HepG2 (cell line): ENCODE results near the gene DNMBP. TPM values are rescaled to one million over a fixed set of nuclear protein-coding genes. Genes with fewer than 3 reads are reported as not detected.

ENCODE experiments used
- ATAC-seq: fragments of 200-7000 bp; cut with Tn5 transposase; 3 replicates; pipeline ENCODE4 v1.9.1; 2020; ENCODE audit warnings: mild to moderate bottlenecking, moderate library complexity
- BruUV-seq: library from RNA; stranded (reverse); fragments of 400-500 nt; replicated peaks from 2 replicates; lab custom pipeline; 2021; lab: Mats Ljungman, UMichigan
- CTCF ChIA-PET: fragments of 300-600 bp; formaldehyde crosslinking; extraction: SDS; loops from one replicate; lab custom pipeline; 2021; ENCODE audit warnings: low total read pairs, inconsistent platforms, low intra/inter-chr PET ratio; lab: Yijun Ruan, JAX
- POLR2A ChIA-PET: fragments of 350-600 bp; sonication (Branson Sonifier 250); formaldehyde crosslinking; loops from one replicate; lab custom pipeline; 2020; ENCODE audit warnings: antibody characterized with exemption, inconsistent platforms; lab: Yijun Ruan, JAX
- DNase-seq: peaks from one replicate; pipeline ENCODE4 v3.0.0-alpha.2; 2015; ENCODE audit warnings: low spot score
- FAIRE-seq: peaks from 3 replicates; lab custom pipeline; 2011; peaks lifted over from hg19 to GRCh38; lab: Jason Lieb, UNC
- H2AFZ ChIP-seq: one replicate; pipeline ENCODE4 v1.6.1; 2011; ENCODE audit warnings: low read length, inconsistent platforms
- H3K27ac ChIP-seq: fragments of 300-600 bp; 3 replicates; pipeline ENCODE4 v1.8.0; 2011; ENCODE audit warnings: mixed run types, mild to moderate bottlenecking, mixed read lengths, low read length, inconsistent platforms; ENCODE audit not compliant: insufficient read depth; ENCODE audit errors: extremely low read length
- H3K27me3 ChIP-seq, 2 experiments: fragments of 200-600 bp in 1 of 2; 2 replicates in 1 of 2; 3 replicates in 1 of 2; pipeline versions ENCODE4 v1.6.0 to v1.8.0; 2011; ENCODE audit warnings: low read length in 2 of 2, mild to moderate bottlenecking in 2 of 2, moderate library complexity in 2 of 2, inconsistent platforms in 1 of 2; ENCODE audit not compliant: insufficient read depth in 2 of 2, control insufficient read depth in 1 of 2
- H3K36me3 ChIP-seq, 2 experiments: fragments of 200-600 bp in 1 of 2; replicated peaks in 1 of 2; 2 replicates in 1 of 2; 3 replicates in 1 of 2; pipeline versions ENCODE4 v1.5.1 to v1.8.0; 2011; ENCODE audit warnings: low read length in 2 of 2, inconsistent platforms in 1 of 2; ENCODE audit not compliant: insufficient read depth in 2 of 2, control insufficient read depth in 1 of 2
- H3K4me1 ChIP-seq: 2 replicates; pipeline ENCODE4 v1.5.1; 2012; ENCODE audit warnings: low read length, inconsistent platforms; ENCODE audit not compliant: insufficient read depth
- H3K4me2 ChIP-seq: 2 replicates; pipeline ENCODE4 v1.6.0; 2011; ENCODE audit warnings: low read depth, low read length, inconsistent platforms
- H3K4me3 ChIP-seq, 3 experiments: fragments of 200-600 bp in 1 of 3; sonication (generic), shearing (Covaris generic) in 1 of 3; replicated peaks in 1 of 3; 2 replicates each; pipeline ENCODE4 v1.5.1; 2011 to 2016; ENCODE audit warnings: low read length in 3 of 3, inconsistent platforms in 2 of 3, low read depth in 2 of 3, mild to moderate bottlenecking in 2 of 3, control low read depth in 1 of 3, mixed read lengths in 1 of 3; ENCODE audit not compliant: insufficient read depth in 1 of 3
- H3K79me2 ChIP-seq: one replicate; pipeline ENCODE4 v1.6.1; 2011; ENCODE audit warnings: low read length, inconsistent platforms; ENCODE audit not compliant: insufficient read depth
- H3K9ac ChIP-seq: 2 replicates; pipeline ENCODE4 v1.6.0; 2011; ENCODE audit warnings: mild to moderate bottlenecking, low read depth, low read length, inconsistent platforms; ENCODE audit not compliant: insufficient read depth
- H3K9me3 ChIP-seq: 2 replicates; pipeline ENCODE4 v1.5.1; 2012; ENCODE audit warnings: mild to moderate bottlenecking, low read length
- H4K20me1 ChIP-seq: 2 replicates; pipeline ENCODE4 v1.6.0; 2011; ENCODE audit warnings: inconsistent platforms, mild to moderate bottlenecking, low read length, moderate library complexity; ENCODE audit not compliant: insufficient read depth
- DNMT3B ChIP-seq: conservative IDR thresholded peaks from 2 replicates; pipeline ENCODE4 v1.6.1; 2016; ENCODE audit warnings: missing biosample characterization, control low read depth
- FIP1L1 ChIP-seq: fragments of 200-400 bp; formaldehyde crosslinking; IDR thresholded peaks from 2 replicates; pipeline ENCODE4 v1.6.1; 2018; ENCODE audit warnings: low read depth, mild to moderate bottlenecking, low read length, moderate library complexity, borderline replicate concordance; ENCODE audit not compliant: insufficient read depth
- HNRNPUL1 ChIP-seq: fragments of 200-400 bp; formaldehyde crosslinking; IDR thresholded peaks from 2 replicates; pipeline ENCODE4 v1.6.1; 2017; ENCODE audit warnings: low read depth, mild to moderate bottlenecking, low read length, moderate library complexity
- ISL2 ChIP-seq: sonication (generic); formaldehyde crosslinking; IDR thresholded peaks from 2 replicates; pipeline ENCODE4 v1.5.0; 2020; ENCODE audit warnings: missing genetic modification reagents
- KMT2B ChIP-seq: IDR thresholded peaks from 2 replicates; pipeline ENCODE4 v1.6.1; 2016; ENCODE audit warnings: missing genetic modification reagents, missing compliant biosample characterization
- MAFF ChIP-seq: IDR thresholded peaks from 2 replicates; pipeline ENCODE4 v1.6.1; 2011; ENCODE audit warnings: low read depth, low read length, improper control_type of control experiment
- NFRKB ChIP-seq: fragments of 450-650 bp; IDR thresholded peaks from 2 replicates; pipeline ENCODE4 v1.6.1; 2017
- PAX8 ChIP-seq: sonication (generic); formaldehyde crosslinking; IDR thresholded peaks from 2 replicates; pipeline ENCODE4 v1.8.0; 2022; ENCODE audit warnings: mild to moderate bottlenecking, missing genetic modification reagents, borderline replicate concordance
- PHF20 ChIP-seq: sonication (generic); formaldehyde crosslinking; IDR thresholded peaks from 2 replicates; pipeline ENCODE4 v1.5.0; 2020; ENCODE audit warnings: mild to moderate bottlenecking, missing genetic modification reagents
- REL ChIP-seq: sonication (generic); formaldehyde crosslinking; conservative IDR thresholded peaks from 2 replicates; pipeline ENCODE4 v1.8.0; 2022; ENCODE audit warnings: mild to moderate bottlenecking, missing genetic modification reagents, moderate library complexity
- SIX1 ChIP-seq: sonication (generic); formaldehyde crosslinking; IDR thresholded peaks from 2 replicates; pipeline ENCODE4 v1.4.0; 2020; ENCODE audit warnings: missing genetic modification reagents, borderline replicate concordance
- STAG1 ChIP-seq: sonication (generic); formaldehyde crosslinking; IDR thresholded peaks from 2 replicates; pipeline ENCODE4 v1.4.0; 2020; ENCODE audit warnings: missing genetic modification reagents
- ZFP90 ChIP-seq: sonication (generic); formaldehyde crosslinking; IDR thresholded peaks from 2 replicates; pipeline ENCODE4 v1.8.0; 2022; ENCODE audit warnings: missing genetic modification reagents, mild to moderate bottlenecking, inconsistent platforms, borderline replicate concordance
- ZNF30 ChIP-seq: sonication (generic); formaldehyde crosslinking; IDR thresholded peaks from 2 replicates; pipeline ENCODE4 v1.5.0; 2020; ENCODE audit warnings: mild to moderate bottlenecking, missing genetic modification reagents
- ZNF333 ChIP-seq: sonication (generic); formaldehyde crosslinking; IDR thresholded peaks from 2 replicates; pipeline ENCODE4 v1.4.0; 2020; ENCODE audit warnings: mild to moderate bottlenecking, missing genetic modification reagents, borderline replicate concordance
- ZNF468 ChIP-seq: sonication (generic); formaldehyde crosslinking; IDR thresholded peaks from 2 replicates; pipeline ENCODE4 v1.8.0; 2022; ENCODE audit warnings: mild to moderate bottlenecking, moderate library complexity, missing genetic modification reagents
- ZNF660 ChIP-seq: sonication (generic); formaldehyde crosslinking; IDR thresholded peaks from 2 replicates; pipeline ENCODE4 v1.5.1; 2020; ENCODE audit warnings: mild to moderate bottlenecking, low read depth, missing genetic modification reagents, borderline replicate concordance
- ZNF878 ChIP-seq: sonication (generic); formaldehyde crosslinking; IDR thresholded peaks from 2 replicates; pipeline ENCODE4 v1.8.1; 2023; ENCODE audit warnings: mild to moderate bottlenecking, missing genetic modification reagents, moderate library complexity
- WGBS: methylation state at CpG from one replicate; pipeline ENCODE4 v1.1.6; 2017; ENCODE audit warnings: low lambda C conversion rate; 5-methylcytosine and 5-hydroxymethylcytosine counted together
- in situ Hi-C: cut with HindIII; loops from 2 replicates; pipeline ENCODE4 v1.10.0; 2017; ENCODE audit warnings: low pct_unique_long_range_greater_than_20kb; ENCODE audit not compliant: extremely low pct_ligation_motif_present
- intact Hi-C: fragments of 100-400 bp; cut with micrococcal nuclease; formaldehyde crosslinking; loops from one replicate; pipeline ENCODE4 v1.10.0; 2022; ENCODE audit not compliant: unreplicated experiment
- polyA plus RNA-seq, 8 experiments: library from polyadenylated mRNA; depleted of rRNA in 3 of 8; stranded (reverse) in 7 of 8; unstranded in 1 of 8; fragments of >200 nt; fragmentation: Illumina TruSeq in 4 of 8; extraction: Trizol in 4 of 8; gene quantifications; 2 replicates each; pipeline versions ENCODE4 v1.2.1 to v1.2.3, GENCODE V29; 2011 to 2016; ENCODE audit warnings: low read depth in 4 of 8, missing spikeins in 1 of 8, mixed read lengths in 1 of 8; ENCODE audit not compliant: insufficient read depth in 1 of 8
- total RNA-seq, 5 experiments: library from RNA; depleted of rRNA; stranded (reverse); fragments of >200 nt; fragmentation: Illumina TruSeq; extraction: Trizol; gene quantifications; 2 replicates each; pipeline ENCODE4 v1.2.3, GENCODE V29; 2016; ENCODE audit warnings: low read depth in 1 of 5
- TF ChIP-seq, protein P1 (sequence below): sonication (generic); formaldehyde crosslinking; IDR thresholded peaks from 2 replicates; pipeline ENCODE4 v1.8.0; 2022; ENCODE audit warnings: missing genetic modification reagents, mild to moderate bottlenecking, inconsistent platforms, borderline replicate concordance
- TF ChIP-seq, protein P2 (sequence below): sonication (generic); formaldehyde crosslinking; conservative IDR thresholded peaks from 2 replicates; pipeline ENCODE4 v1.4.0; 2020; ENCODE audit warnings: missing genetic modification reagents

DNMBP gene
- total and polyA plus RNA-seq, 2 of the 13 experiments (the other 11 are each of a cell fraction or from before 2014, with no cell fraction given), result 3.6 to 6.3 TPM

DNA sequence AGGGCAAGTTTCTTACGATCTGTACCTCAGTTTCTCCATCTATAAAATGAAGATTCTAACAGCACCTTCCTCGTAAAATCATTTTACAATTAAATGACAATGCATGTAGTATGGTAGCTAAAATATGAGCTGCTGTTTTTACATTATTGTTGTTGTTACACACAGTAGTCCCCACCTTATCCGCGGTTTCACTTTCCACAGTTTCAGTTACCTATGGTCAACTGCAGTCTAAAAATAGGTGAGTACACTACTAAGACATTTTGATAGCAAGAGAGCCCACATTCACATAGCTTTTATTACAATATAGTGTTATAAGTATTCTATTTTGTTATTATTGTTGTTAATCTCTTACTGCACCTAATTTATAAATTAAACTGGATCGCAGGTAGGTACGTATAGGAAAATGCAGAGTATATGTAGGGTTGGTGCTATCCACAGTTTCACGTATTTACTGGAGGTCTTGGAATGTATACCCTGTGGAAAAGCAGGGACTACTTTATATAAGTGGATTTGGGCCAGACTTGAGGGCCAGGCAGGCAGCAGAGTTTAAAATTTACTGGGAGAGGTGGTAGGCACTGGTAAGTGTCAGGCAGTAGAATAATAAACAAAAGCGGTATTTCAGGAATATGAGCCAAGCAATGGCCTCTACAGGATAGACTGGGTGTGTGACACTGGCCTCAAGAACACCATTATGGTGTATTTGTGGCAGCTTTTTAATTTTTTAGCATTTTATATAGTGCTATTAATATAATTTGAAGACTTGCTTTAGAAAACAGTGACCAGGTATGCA is 10.2 kb downstream of the DNMBP start (continued):
- no peak for TF ChIP-seq ZNF333 (CRISPR knock-in tag)
- TF ChIP-seq FIP1L1, result no peak
- no peak for TF ChIP-seq HNRNPUL1
- TF ChIP-seq ZFP90 (CRISPR knock-in tag), result no peak
- no peak for TF ChIP-seq MAFF
- TF ChIP-seq ZNF878, result no peak
- TF ChIP-seq, all 625 proteins: peak for 0

DNA sequence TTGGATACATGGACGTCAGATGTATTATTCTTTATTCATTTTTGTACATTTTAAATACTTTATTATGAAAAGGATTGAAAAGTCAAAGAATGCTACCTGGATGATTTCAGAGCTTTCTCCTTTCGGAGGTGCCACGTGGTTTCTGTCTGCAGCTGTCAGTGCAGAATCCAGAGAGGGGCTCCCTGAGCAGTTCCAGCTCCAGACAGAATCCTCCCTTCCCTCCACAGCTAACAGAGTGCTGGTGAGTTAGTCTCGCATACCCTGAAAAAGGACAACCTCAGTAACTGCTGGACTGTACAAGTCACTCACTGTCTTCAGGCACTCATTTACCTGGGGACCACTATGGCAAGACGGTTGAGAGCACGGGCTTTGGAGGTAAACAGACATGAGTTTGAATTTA is 10.9 kb downstream of the DNMBP start:
- H3K9me3 ChIP-seq, result no peaks in the 10 kb centered on the region
- no peak for ATAC-seq
- H3K79me2 ChIP-seq, result peaks cover 26% of the 10 kb centered on the region
- no peak for DNase-seq
- no peak overlapping the region for H2AFZ ChIP-seq
- H4K20me1 ChIP-seq, result no peaks in the 10 kb centered on the region
- in situ Hi-C loops, result no loop called here
- intact Hi-C loops, result no loop called here
- H3K27ac ChIP-seq, result no peak overlapping the region
- no peak overlapping the region for H3K4me3 ChIP-seq
- H3K4me1 ChIP-seq, result peaks cover 9% of the 10 kb centered on the region
- BruUV-seq, result no TSS peak
- ChIA-PET POLR2A (no interaction called here), CTCF (no interaction called here)
- H3K27me3 ChIP-seq, result no peaks in the 10 kb centered on the region
- H3K9ac ChIP-seq, result no peak overlapping the region
- no peak overlapping the region for H3K4me2 ChIP-seq
- no peak for FAIRE-seq
- H3K36me3 ChIP-seq, result no peaks in the 10 kb centered on the region
- WGBS, result 94% methylated on average over 6 of the region's 6 CpGs
- no peak for TF ChIP-seq KMT2B (CRISPR knock-in tag)
- no peak for TF ChIP-seq REL (CRISPR knock-in tag)
- no peak for TF ChIP-seq ISL2 (CRISPR knock-in tag)
- no peak for TF ChIP-seq ZNF660 (CRISPR knock-in tag)
- TF ChIP-seq SIX1 (CRISPR knock-in tag), result no peak
- no peak for TF ChIP-seq PHF20 (CRISPR knock-in tag)
- TF ChIP-seq STAG1 (CRISPR knock-in tag), result no peak
- TF ChIP-seq ZNF30, result no peak
- TF ChIP-seq NFRKB, result no peak
- TF ChIP-seq DNMT3B (CRISPR knock-in tag), result no peak
- TF ChIP-seq ZNF468, result no peak
- TF ChIP-seq, protein P1, sequence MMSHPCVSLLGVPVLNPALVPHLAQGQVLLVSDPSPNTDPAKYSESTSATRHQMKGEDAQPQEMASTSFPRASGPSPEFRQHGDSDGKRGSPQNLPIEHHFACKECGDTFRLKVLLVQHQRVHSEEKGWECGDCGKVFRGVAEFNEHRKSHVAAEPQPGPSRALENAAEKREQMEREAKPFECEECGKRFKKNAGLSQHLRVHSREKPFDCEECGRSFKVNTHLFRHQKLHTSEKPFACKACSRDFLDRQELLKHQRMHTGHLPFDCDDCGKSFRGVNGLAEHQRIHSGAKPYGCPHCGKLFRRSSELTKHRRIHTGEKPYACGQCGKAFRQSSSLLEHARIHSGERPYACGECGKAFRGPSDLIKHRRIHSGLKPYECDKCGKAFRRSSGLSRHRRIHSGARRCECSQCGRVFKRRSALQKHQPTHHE (CRISPR knock-in tag), result no peak
- TF ChIP-seq, protein P2, sequence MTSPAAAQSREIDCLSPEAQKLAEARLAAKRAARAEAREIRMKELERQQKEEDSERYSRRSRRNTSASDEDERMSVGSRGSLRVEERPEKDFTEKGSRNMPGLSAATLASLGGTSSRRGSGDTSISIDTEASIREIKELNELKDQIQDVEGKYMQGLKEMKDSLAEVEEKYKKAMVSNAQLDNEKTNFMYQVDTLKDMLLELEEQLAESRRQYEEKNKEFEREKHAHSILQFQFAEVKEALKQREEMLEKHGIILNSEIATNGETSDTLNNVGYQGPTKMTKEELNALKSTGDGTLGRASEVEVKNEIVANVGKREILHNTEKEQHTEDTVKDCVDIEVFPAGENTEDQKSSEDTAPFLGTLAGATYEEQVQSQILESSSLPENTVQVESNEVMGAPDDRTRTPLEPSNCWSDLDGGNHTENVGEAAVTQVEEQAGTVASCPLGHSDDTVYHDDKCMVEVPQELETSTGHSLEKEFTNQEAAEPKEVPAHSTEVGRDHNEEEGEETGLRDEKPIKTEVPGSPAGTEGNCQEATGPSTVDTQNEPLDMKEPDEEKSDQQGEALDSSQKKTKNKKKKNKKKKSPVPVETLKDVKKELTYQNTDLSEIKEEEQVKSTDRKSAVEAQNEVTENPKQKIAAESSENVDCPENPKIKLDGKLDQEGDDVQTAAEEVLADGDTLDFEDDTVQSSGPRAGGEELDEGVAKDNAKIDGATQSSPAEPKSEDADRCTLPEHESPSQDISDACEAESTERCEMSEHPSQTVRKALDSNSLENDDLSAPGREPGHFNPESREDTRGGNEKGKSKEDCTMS (CRISPR knock-in tag), result no peak
- TF ChIP-seq PAX8, result no peak
